Liver (tissue), 3 donors: ENCODE results near the gene AQP5.

Experiments
- CTCF ChIP-seq: fragments of 150-350 bp; IDR thresholded peaks from 2 replicates; pipeline ENCODE4 v1.5.1; 2017; ENCODE audit warnings: improper control_type of control experiment, low read depth, low read length; ENCODE audit not compliant: missing input control
- EGR1 ChIP-seq, 2 donors: IDR thresholded peaks; 2 replicates each; pipeline ENCODE4 v1.6.1; 2016 to 2018; ENCODE audit warnings: antibody characterized with exemption in 2 of 2, low read depth in 2 of 2
- HNF4G ChIP-seq: IDR thresholded peaks from 2 replicates; pipeline ENCODE4 v1.6.1; 2016; ENCODE audit warnings: antibody characterized with exemption
- JUND ChIP-seq, 2 donors: IDR thresholded peaks; 2 replicates each; pipeline ENCODE4 v1.6.1; 2016; ENCODE audit warnings: antibody characterized with exemption in 2 of 2
- RAD21 ChIP-seq, 2 donors: IDR thresholded peaks; 2 replicates each; pipeline ENCODE4 v1.6.1; 2016; ENCODE audit warnings: antibody characterized with exemption in 2 of 2, mild to moderate bottlenecking in 2 of 2
- REST ChIP-seq: IDR thresholded peaks from 2 replicates; pipeline ENCODE4 v1.6.1; 2016; ENCODE audit warnings: antibody characterized with exemption, mild to moderate bottlenecking
- RXRA ChIP-seq, 2 donors: IDR thresholded peaks; 2 replicates each; pipeline ENCODE4 v1.6.1; 2017 to 2018; ENCODE audit warnings: antibody characterized with exemption in 2 of 2, mild to moderate bottlenecking in 1 of 2
- TAF1 ChIP-seq: conservative IDR thresholded peaks from 2 replicates; pipeline ENCODE4 v1.6.1; 2016; ENCODE audit warnings: antibody characterized with exemption, mild to moderate bottlenecking
- TF ChIP-seq, protein P1 (sequence below): IDR thresholded peaks from 2 replicates; pipeline ENCODE4 v1.6.1; 2016; ENCODE audit warnings: antibody characterized with exemption
- TF ChIP-seq, protein P2 (sequence below): IDR thresholded peaks from 2 replicates; pipeline ENCODE4 v1.6.1; 2016; ENCODE audit warnings: antibody characterized with exemption
- donor health status: healthy.
- donor health status: healthy.

DNA sequence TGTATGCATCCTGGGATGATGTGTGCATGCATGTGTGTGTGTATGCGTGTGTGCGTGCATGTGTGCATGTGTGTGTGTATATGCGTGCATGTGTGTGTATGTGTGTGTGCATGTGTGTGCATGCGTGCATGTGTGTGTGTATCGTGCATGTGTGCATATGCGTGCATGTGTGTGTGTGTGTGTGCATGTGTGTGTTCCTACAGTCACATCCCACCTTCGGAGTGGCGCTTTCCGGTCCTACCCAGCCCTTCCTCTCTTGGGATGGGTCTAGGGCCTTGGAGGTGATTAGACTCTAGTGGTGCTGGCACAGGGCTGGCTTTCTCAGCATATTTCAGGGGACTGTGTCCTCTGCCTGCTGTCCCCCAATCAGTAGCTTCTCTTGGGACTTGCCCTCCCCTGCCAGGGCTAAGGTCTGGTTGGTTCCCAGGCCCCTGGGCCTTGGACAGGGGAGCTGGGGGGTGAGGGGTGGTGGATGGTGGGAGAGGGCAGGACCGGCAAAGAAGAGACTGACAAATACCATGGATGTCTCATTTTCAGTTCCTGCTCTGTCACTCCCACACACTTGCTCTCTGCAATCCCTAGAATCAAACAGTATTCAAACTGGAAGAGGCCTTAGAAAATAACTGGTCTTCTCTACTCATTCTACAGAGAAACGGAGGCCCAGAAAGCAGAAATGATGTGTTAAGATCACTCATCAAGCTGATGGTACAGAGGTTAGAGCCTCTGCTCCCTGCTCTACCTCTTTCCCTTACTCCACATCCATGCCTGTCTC is 36.1 kb upstream of the AQP5 start:
- TF ChIP-seq TAF1 (no peak), CTCF (no peak), HNF4G (no peak), RAD21 (IDR thresholded peaks at IDR 0.05) (no peak), JUND (IDR thresholded peaks at IDR 0.05) (no peak), EGR1 (IDR thresholded peaks at IDR 0.05; ENCODE audit: low read depth in 2 of 2) (no peak), REST (no peak), RXRA (IDR thresholded peaks at IDR 0.05) (no peak)
- TF ChIP-seq, protein P1, sequence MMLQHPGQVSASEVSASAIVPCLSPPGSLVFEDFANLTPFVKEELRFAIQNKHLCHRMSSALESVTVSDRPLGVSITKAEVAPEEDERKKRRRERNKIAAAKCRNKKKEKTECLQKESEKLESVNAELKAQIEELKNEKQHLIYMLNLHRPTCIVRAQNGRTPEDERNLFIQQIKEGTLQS, result no peak
- TF ChIP-seq, protein P2, sequence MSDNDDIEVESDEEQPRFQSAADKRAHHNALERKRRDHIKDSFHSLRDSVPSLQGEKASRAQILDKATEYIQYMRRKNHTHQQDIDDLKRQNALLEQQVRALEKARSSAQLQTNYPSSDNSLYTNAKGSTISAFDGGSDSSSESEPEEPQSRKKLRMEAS, result no peak
